HG02798 (cell line): ENCODE data around the gene RNU6-7.

Experiments used
- ATAC-seq: cut with Tn5 transposase; IDR thresholded peaks from one replicate; pipeline ENCODE4 v1.9.1; 2021; ENCODE audit warnings: mild to moderate bottlenecking; ENCODE audit not compliant: unreplicated experiment, poor library complexity

RNU6-7 gene

DNA sequence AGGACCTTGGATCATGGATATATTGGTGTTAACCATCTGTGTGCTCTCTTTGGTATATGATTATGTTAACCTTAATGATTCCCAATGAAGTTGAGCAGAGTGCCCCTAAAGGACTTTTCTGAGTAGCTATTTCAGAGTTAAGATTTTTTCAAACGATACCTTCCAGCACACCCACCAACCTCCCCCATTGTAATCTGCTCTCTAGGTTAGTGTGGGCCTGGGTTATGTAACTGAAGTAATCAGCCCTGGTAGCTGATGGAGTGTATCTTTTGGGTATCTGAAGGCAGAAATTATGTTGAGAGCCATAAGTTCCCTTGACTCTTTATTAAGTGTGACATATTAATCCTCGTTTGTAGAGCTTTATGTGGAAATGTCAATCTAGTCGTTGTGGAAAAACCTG, 48.8 kb downstream of the RNU6-7 start:
- no peak for ATAC-seq

DNA sequence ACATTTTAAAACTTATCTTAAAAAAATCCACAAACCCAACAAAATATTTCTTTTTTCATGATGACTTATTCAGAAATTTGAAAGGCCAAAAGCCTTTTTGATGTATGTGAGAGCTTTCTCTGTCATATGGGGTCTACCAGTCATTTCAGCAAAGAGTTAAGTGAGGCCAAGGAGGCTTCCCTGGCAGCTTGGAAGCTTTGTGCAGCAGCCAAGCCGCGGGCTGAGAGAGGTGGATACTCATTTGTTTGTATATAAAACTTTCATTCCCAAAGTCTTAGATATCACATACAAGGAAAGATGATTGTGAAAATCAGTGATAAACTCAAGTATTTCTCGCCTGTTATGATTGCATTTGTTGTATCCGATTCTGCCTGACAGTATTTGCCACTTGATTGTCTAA, 49.7 kb downstream of the RNU6-7 start:
- ATAC-seq, result no peak
